HL-60 (cell line): Measurements from ENCODE around the gene RFTN1.

Experiments used
- CTCF ChIP-seq: IDR thresholded peaks from one replicate; pipeline ENCODE4 v1.5.1; 2011; ENCODE audit warnings: low read length, control low read depth, inconsistent platforms; ENCODE audit not compliant: insufficient read depth
- GABPA ChIP-seq: IDR thresholded peaks from 2 replicates; pipeline ENCODE4 v1.6.1; 2012; ENCODE audit warnings: low read depth
- POLR2AphosphoS5 ChIP-seq: IDR thresholded peaks from 2 replicates; pipeline ENCODE4 v1.6.1; 2012; ENCODE audit warnings: low read depth
- REST ChIP-seq: IDR thresholded peaks from 2 replicates; pipeline ENCODE4 v1.6.1; 2012; ENCODE audit warnings: low read depth; ENCODE audit not compliant: insufficient replicate concordance

GRCh38 chr3:16486951-16487480 lies 26.5 kb downstream of the RFTN1 start:
- TF ChIP-seq REST, result no peak
- no peak for TF ChIP-seq CTCF
- TF ChIP-seq POLR2AphosphoS5, result no peak
- TF ChIP-seq GABPA, result no peak
